HG02623 (cell line): Measurements from ENCODE around the gene EVC.
"Not testable (repeated sequence)": the region's sequence is repeated elsewhere in the genome, so short reads cannot be mapped to it uniquely, and the experiment has no call there.

Experiments
- ATAC-seq: cut with Tn5 transposase; IDR thresholded peaks from one replicate; pipeline ENCODE4 v1.9.1; 2021; ENCODE audit warnings: moderate library complexity; ENCODE audit not compliant: unreplicated experiment

EVC gene

GRCh38 chr4:5809216-5809776 is 98.3 kb downstream of the EVC start:
- no peak for ATAC-seq

GRCh38 chr4:5810151-5810550 is 99.2 kb downstream of the EVC start:
- no peak for ATAC-seq

GRCh38 chr4:5810770-5811430 is 99.9 kb downstream of the EVC start:
- ATAC-seq, result no peak

- ATAC-seq, result not testable (repeated sequence)
Observed at GRCh38 chr4:5812057-5812456, 101.1 kb downstream of the EVC start.

GRCh38 chr4:5812506-5813229 is 101.7 kb downstream of the EVC start:
- ATAC-seq, result no peak

- no peak for ATAC-seq
Observed at GRCh38 chr4:5813882-5814255, 102.9 kb downstream of the EVC start.

- ATAC-seq, result no peak
Observed at GRCh38 chr4:5814421-5814820, 103.4 kb downstream of the EVC start.

- no peak for ATAC-seq
Observed at GRCh38 chr4:5815641-5816040, 104.6 kb downstream of the EVC start.

- ATAC-seq, result no peak
Observed at GRCh38 chr4:5816101-5816500, 105.1 kb downstream of the EVC start.

- no peak for ATAC-seq
Observed at GRCh38 chr4:5816851-5817375, 105.9 kb downstream of the EVC start.

- ATAC-seq, result no peak
Observed at GRCh38 chr4:5821665-5822358, 110.8 kb downstream of the EVC start.

- ATAC-seq, result no peak
Observed at GRCh38 chr4:5822619-5823018, 111.6 kb downstream of the EVC start.

- no peak for ATAC-seq
Observed at GRCh38 chr4:5823542-5824211, 112.7 kb downstream of the EVC start.

- no peak for ATAC-seq
Observed at GRCh38 chr4:5824227-5824626, 113.2 kb downstream of the EVC start.

GRCh38 chr4:5824635-5825034 is 113.6 kb downstream of the EVC start:
- ATAC-seq, result no peak

GRCh38 chr4:5825321-5826041 is 114.5 kb downstream of the EVC start:
- no peak for ATAC-seq

GRCh38 chr4:5826437-5827107 is 115.6 kb downstream of the EVC start:
- no peak for ATAC-seq

GRCh38 chr4:5827108-5828004 is 116.4 kb downstream of the EVC start:
- ATAC-seq, result no peak

GRCh38 chr4:5828005-5828391 is 117.0 kb downstream of the EVC start:
- no peak for ATAC-seq
